NB4 (cell line): ENCODE results near the gene SLC19A2.

Experiments
- DNase-seq: peaks from one replicate; pipeline ENCODE4 v3.0.0; 2010; ENCODE audit warnings: low read depth
- H3K4me3 ChIP-seq: one replicate; pipeline ENCODE4 v1.5.1; 2011; ENCODE audit warnings: mild to moderate bottlenecking, low read depth, low read length, moderate library complexity
- MYC ChIP-seq: IDR thresholded peaks from 2 replicates; pipeline ENCODE4 v1.6.1; 2011; ENCODE audit warnings: low read depth, low read length
- POLR2A ChIP-seq: IDR thresholded peaks from 2 replicates; pipeline ENCODE4 v1.6.1; 2011; ENCODE audit warnings: mild to moderate bottlenecking; ENCODE audit not compliant: insufficient read length; ENCODE audit errors: extremely low read depth
- TF ChIP-seq, protein P1 (sequence below): IDR thresholded peaks from 2 replicates; pipeline ENCODE4 v1.6.1; 2011; ENCODE audit warnings: low read depth, low read length
- TF ChIP-seq, protein P2 (sequence below): IDR thresholded peaks from one replicate; pipeline ENCODE4 v1.5.1; 2012; ENCODE audit warnings: low read depth, low read length

SLC19A2 gene

GRCh38 chr1:169484683-169485430 is 887 bp downstream of the SLC19A2 start:
- peak overlapping the region; percentile 72 for H3K4me3 ChIP-seq
- peak; percentile 66 for DNase-seq
- TF ChIP-seq MYC (peak; percentile 72), POLR2A (no peak)
- TF ChIP-seq, protein P1, sequence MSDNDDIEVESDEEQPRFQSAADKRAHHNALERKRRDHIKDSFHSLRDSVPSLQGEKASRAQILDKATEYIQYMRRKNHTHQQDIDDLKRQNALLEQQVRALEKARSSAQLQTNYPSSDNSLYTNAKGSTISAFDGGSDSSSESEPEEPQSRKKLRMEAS = peak; percentile 86
- TF ChIP-seq, protein P2, sequence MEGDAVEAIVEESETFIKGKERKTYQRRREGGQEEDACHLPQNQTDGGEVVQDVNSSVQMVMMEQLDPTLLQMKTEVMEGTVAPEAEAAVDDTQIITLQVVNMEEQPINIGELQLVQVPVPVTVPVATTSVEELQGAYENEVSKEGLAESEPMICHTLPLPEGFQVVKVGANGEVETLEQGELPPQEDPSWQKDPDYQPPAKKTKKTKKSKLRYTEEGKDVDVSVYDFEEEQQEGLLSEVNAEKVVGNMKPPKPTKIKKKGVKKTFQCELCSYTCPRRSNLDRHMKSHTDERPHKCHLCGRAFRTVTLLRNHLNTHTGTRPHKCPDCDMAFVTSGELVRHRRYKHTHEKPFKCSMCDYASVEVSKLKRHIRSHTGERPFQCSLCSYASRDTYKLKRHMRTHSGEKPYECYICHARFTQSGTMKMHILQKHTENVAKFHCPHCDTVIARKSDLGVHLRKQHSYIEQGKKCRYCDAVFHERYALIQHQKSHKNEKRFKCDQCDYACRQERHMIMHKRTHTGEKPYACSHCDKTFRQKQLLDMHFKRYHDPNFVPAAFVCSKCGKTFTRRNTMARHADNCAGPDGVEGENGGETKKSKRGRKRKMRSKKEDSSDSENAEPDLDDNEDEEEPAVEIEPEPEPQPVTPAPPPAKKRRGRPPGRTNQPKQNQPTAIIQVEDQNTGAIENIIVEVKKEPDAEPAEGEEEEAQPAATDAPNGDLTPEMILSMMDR = no peak

- TF ChIP-seq, protein P1 = no peak
- TF ChIP-seq, protein P2 = no peak
- no peak for TF ChIP-seq POLR2A
- TF ChIP-seq MYC = no peak
- H3K4me3 ChIP-seq = peak overlapping the region; percentile 72
- no peak for DNase-seq
These were observed 1.6 kb downstream of the SLC19A2 start for GRCh38 chr1:169484101-169484500.

GRCh38 chr1:169483500-169483966 is 2.2 kb downstream of the SLC19A2 start:
- peak overlapping the region; percentile 72 for H3K4me3 ChIP-seq
- DNase-seq = no peak
- TF ChIP-seq POLR2A (no peak), MYC (no peak)
- TF ChIP-seq, protein P2 = no peak
- TF ChIP-seq, protein P1 = no peak

DNA sequence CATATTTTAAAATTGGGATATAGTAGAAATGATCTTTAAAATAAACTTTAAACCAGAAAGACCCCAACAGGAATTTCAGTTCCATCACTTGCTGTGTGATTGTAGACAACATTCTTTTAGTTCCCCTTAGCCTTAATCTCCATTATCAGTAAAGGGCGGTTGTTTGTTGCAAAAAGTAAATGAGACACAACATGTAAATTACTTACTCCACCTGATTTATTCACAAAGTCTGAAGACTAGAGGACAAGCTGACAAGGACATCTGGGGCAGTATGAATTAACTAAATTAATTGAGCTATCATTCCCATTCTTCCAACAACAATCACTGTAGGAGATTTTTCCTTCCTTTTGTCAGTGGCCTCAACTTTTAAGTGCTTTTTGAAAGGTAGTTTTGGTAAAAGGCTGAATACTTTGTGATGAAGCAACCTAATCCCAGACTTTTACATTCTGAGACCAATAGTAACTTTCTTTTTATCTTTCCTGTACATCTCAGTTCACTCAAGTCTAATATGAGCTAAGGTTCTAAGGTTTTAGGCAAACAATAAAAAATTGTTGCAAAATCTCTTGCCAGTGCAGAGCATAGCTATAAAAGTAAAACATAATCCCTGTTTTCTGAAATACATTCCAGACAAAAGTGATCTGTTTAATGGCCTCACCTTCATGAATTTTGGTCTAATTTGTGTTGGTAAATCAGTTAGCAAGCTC is 6.2 kb downstream of the SLC19A2 start:
- no peak overlapping the region for H3K4me3 ChIP-seq
- DNase-seq = no peak
- TF ChIP-seq MYC = no peak
- TF ChIP-seq, protein P1 = no peak
- TF ChIP-seq, protein P2 = no peak
- TF ChIP-seq POLR2A = no peak

DNA sequence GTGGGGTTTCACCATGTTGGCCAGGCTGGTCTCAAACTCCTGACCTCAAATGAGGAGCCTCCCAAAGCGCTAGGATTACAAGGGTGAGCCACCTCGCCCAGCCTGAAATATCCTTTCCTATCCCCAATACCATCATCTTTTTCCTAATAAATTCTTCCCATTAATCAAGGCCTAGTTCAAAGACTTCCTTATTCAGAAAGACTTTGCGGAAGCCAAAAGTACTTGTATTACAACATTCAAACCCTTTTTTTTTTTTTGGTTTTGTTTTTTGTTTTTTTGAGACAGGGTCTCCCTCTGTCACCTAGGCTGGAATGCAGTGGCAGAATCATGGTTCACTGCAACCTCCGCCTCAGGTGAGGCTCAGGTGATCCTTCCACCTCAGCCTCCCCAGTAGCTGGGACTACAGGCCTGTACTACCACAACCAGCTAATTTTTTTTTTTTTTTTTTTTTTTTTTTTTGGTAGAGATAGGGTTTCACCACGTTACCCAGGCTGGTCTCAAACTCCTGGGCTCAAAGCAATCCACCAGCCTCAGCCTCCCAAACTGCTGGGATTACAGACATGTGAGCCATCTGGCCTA is 7.6 kb downstream of the SLC19A2 start:
- DNase-seq = no peak

More for the DNA sequence above, 7.6 kb downstream of the SLC19A2 start:
- H3K4me3 ChIP-seq = no peak overlapping the region
- TF ChIP-seq, protein P1 = no peak
- TF ChIP-seq, protein P2 = no peak
- no peak for TF ChIP-seq POLR2A
- TF ChIP-seq MYC = no peak
